ENCODE measurements around the gene SARNP.
"Not testable (repeated sequence)": the region's sequence is repeated elsewhere in the genome, so short reads cannot be mapped to it uniquely, and the experiment has no call there.

SARNP gene

GRCh38 chr12:55839345-55840140 lies 22.0 kb upstream of the SARNP start:
- no peak for DNase-seq (ENCODE audit: low read depth)

GRCh38 chr12:55838361-55838760 lies 20.8 kb upstream of the SARNP start:
- no peak for DNase-seq (ENCODE audit: low read depth)

GRCh38 chr12:55834400-55834799 lies 16.9 kb upstream of the SARNP start:
- not testable (repeated sequence) for DNase-seq (ENCODE audit: low read depth)

- DNase-seq (ENCODE audit: low read depth): no peak
These were observed 15.5 kb upstream of the SARNP start for GRCh38 chr12:55833056-55833455.

GRCh38 chr12:55831447-55831815 lies 13.9 kb upstream of the SARNP start:
- no peak for DNase-seq (ENCODE audit: low read depth)

- DNase-seq (ENCODE audit: low read depth): no peak
These were observed 13.3 kb upstream of the SARNP start for GRCh38 chr12:55830601-55831446.

- no peak for DNase-seq (ENCODE audit: low read depth)
These were observed 12.6 kb upstream of the SARNP start for GRCh38 chr12:55829967-55830600.

- DNase-seq (ENCODE audit: low read depth): no peak
These were observed 10.8 kb upstream of the SARNP start for GRCh38 chr12:55828357-55828756.

GRCh38 chr12:55827806-55828205 lies 10.3 kb upstream of the SARNP start:
- no peak for DNase-seq (ENCODE audit: low read depth)

GRCh38 chr12:55824726-55825125 lies 7.2 kb upstream of the SARNP start:
- no peak for DNase-seq (ENCODE audit: low read depth)

- no peak for DNase-seq (ENCODE audit: low read depth)
These were observed 5.9 kb upstream of the SARNP start for GRCh38 chr12:55823419-55823818.

- DNase-seq (ENCODE audit: low read depth): no peak
These were observed 4.7 kb upstream of the SARNP start for GRCh38 chr12:55822228-55822627.

- DNase-seq (ENCODE audit: low read depth): no peak
These were observed 3.2 kb upstream of the SARNP start for GRCh38 chr12:55820679-55821078.

- DNase-seq (ENCODE audit: low read depth): no peak
These were observed 1.4 kb upstream of the SARNP start for GRCh38 chr12:55818886-55819285.

- no peak for DNase-seq (ENCODE audit: low read depth)
These were observed 710 bp upstream of the SARNP start for GRCh38 chr12:55818140-55818728.

- peak; percentile 23 for DNase-seq (ENCODE audit: low read depth)
These were observed 611 bp downstream of the SARNP start for GRCh38 chr12:55816881-55817344.

GRCh38 chr12:55815473-55815872 lies 2.1 kb downstream of the SARNP start:
- DNase-seq (ENCODE audit: low read depth): no peak

- no peak for DNase-seq (ENCODE audit: low read depth)
These were observed 3.3 kb downstream of the SARNP start for GRCh38 chr12:55814257-55814656.

GRCh38 chr12:55812088-55812487 lies 5.4 kb downstream of the SARNP start:
- no peak for DNase-seq (ENCODE audit: low read depth)

GRCh38 chr12:55809274-55809673 lies 8.2 kb downstream of the SARNP start:
- DNase-seq (ENCODE audit: low read depth): no peak

- DNase-seq (ENCODE audit: low read depth): no peak
These were observed 10.5 kb downstream of the SARNP start for GRCh38 chr12:55806982-55807381.

GRCh38 chr12:55797550-55797949 lies 20.0 kb downstream of the SARNP start:
- DNase-seq (ENCODE audit: low read depth): no peak

Measured in HS-27A (cell line).